HEK293 (cell line): Measurements from ENCODE around the gene PHACTR1.
A peak's percentile ranks its signal among the peaks of the same experiment; 100 is the strongest.

ENCODE experiments used
- CTCF ChIA-PET: fragments of 350-600 bp; formaldehyde crosslinking; extraction: SDS; loops from one replicate; lab custom pipeline; 2021; ENCODE audit warnings: antibody characterized with exemption; lab: Yijun Ruan, JAX
- POLR2A ChIA-PET: fragments of 300-600 bp; formaldehyde crosslinking; extraction: SDS; loops from one replicate; lab custom pipeline; 2020; ENCODE audit warnings: antibody characterized with exemption, inconsistent platforms; lab: Yijun Ruan, JAX
- H3K27ac ChIP-seq: fragments of 200-500 bp; sonication (Bioruptor generic); 2 replicates; pipeline ENCODE4 v1.5.1; 2014; ENCODE audit warnings: low read depth, low read length, control low read depth, inconsistent platforms; ENCODE audit errors: extremely low read depth
- H3K36me3 ChIP-seq, 2 experiments: fragments of 200-500 bp in 1 of 2; sonication (Bioruptor generic) in 1 of 2; 1 replicate in 1 of 2; 2 replicates in 1 of 2; pipeline ENCODE4 v1.5.1; 2014 to 2017; ENCODE audit warnings: inconsistent platforms in 2 of 2, low read length in 2 of 2; ENCODE audit not compliant: control insufficient read depth in 2 of 2, insufficient read depth in 1 of 2
- H3K4me1 ChIP-seq: fragments of 200-500 bp; sonication (Bioruptor generic); 2 replicates; pipeline ENCODE4 v1.5.1; 2014; ENCODE audit warnings: mild to moderate bottlenecking, low read length, inconsistent platforms; ENCODE audit not compliant: control insufficient read depth, insufficient read depth
- H3K4me3 ChIP-seq: 2 replicates; pipeline ENCODE4 v1.5.1; 2011; ENCODE audit warnings: low read depth, mild to moderate bottlenecking, control low read depth, low read length, moderate library complexity
- H3K9me3 ChIP-seq: fragments of 200-500 bp; sonication (Bioruptor generic); 2 replicates; pipeline ENCODE4 v1.5.1; 2014; ENCODE audit warnings: low read depth, low read length, inconsistent platforms; ENCODE audit not compliant: control insufficient read depth, insufficient read depth
- GFI1B ChIP-seq: fragments of 450-650 bp; formaldehyde crosslinking; IDR thresholded peaks from 2 replicates; pipeline ENCODE4 v1.5.1; 2016; ENCODE audit warnings: missing biosample characterization, missing genetic modification characterization
- GLI2 ChIP-seq: fragments of 450-650 bp; formaldehyde crosslinking; IDR thresholded peaks from 2 replicates; pipeline ENCODE4; 2017; ENCODE audit warnings: missing biosample characterization, missing genetic modification characterization, low read depth, borderline replicate concordance
- KLF10 ChIP-seq: fragments of 450-650 bp; IDR thresholded peaks from 2 replicates; pipeline ENCODE4 v1.5.1; 2018; ENCODE audit warnings: missing biosample characterization, mild to moderate bottlenecking, missing genetic modification characterization
- PATZ1 ChIP-seq: fragments of 450-650 bp; formaldehyde crosslinking; IDR thresholded peaks from 2 replicates; pipeline ENCODE4 v1.5.1; 2016; ENCODE audit warnings: missing biosample characterization, missing genetic modification characterization
- REPIN1 ChIP-seq: fragments of 450-650 bp; formaldehyde crosslinking; IDR thresholded peaks from 2 replicates; pipeline ENCODE4 v1.5.1; 2017; ENCODE audit warnings: missing biosample characterization, missing genetic modification characterization, low read depth
- ZBTB21 ChIP-seq: fragments of 450-650 bp; formaldehyde crosslinking; IDR thresholded peaks from 2 replicates; pipeline ENCODE4 v1.5.1; 2017; ENCODE audit warnings: missing biosample characterization, missing genetic modification characterization
- ZNF10 ChIP-seq: fragments of 450-650 bp; formaldehyde crosslinking; IDR thresholded peaks from 2 replicates; pipeline ENCODE4 v1.5.1; 2017; ENCODE audit warnings: missing biosample characterization, missing genetic modification characterization
- ZNF157 ChIP-seq: fragments of 450-650 bp; formaldehyde crosslinking; IDR thresholded peaks from 2 replicates; pipeline ENCODE4 v1.5.1; 2016; ENCODE audit warnings: missing biosample characterization, missing genetic modification characterization
- ZNF274 ChIP-seq, 2 experiments: fragments of 200-500 bp in 1 of 2; fragments of 450-650 bp in 1 of 2; sonication (Bioruptor generic) in 1 of 2; formaldehyde crosslinking in 1 of 2; IDR thresholded peaks; 2 replicates each; pipeline versions ENCODE4 v1.5.1 to v1.6.1; 2014 to 2016; ENCODE audit warnings: borderline replicate concordance in 1 of 2, inconsistent platforms in 1 of 2, low read length in 1 of 2, missing biosample characterization in 1 of 2, missing genetic modification characterization in 1 of 2
- ZNF37A ChIP-seq: fragments of 450-650 bp; IDR thresholded peaks from 2 replicates; pipeline ENCODE4 v1.5.1; 2018; ENCODE audit warnings: missing biosample characterization, missing genetic modification characterization
- ZNF449 ChIP-seq: fragments of 450-650 bp; formaldehyde crosslinking; IDR thresholded peaks from 2 replicates; pipeline ENCODE4 v1.5.1; 2017; ENCODE audit warnings: missing biosample characterization, mild to moderate bottlenecking, missing genetic modification characterization, moderate library complexity
- ZNF514 ChIP-seq: fragments of 450-650 bp; formaldehyde crosslinking; IDR thresholded peaks from 2 replicates; pipeline ENCODE4 v1.5.1; 2016; ENCODE audit warnings: missing biosample characterization, missing genetic modification characterization
- ZNF529 ChIP-seq: fragments of 450-650 bp; formaldehyde crosslinking; IDR thresholded peaks from 2 replicates; pipeline ENCODE4 v1.5.1; 2017; ENCODE audit warnings: missing genetic modification characterization, missing biosample characterization; ENCODE audit not compliant: insufficient replicate concordance
- ZNF585B ChIP-seq: fragments of 450-650 bp; formaldehyde crosslinking; IDR thresholded peaks from 2 replicates; pipeline ENCODE4 v1.5.1; 2016; ENCODE audit warnings: missing biosample characterization, missing genetic modification characterization
- ZNF664 ChIP-seq: fragments of 450-650 bp; formaldehyde crosslinking; IDR thresholded peaks from 2 replicates; pipeline ENCODE4 v1.5.1; 2016; ENCODE audit warnings: missing biosample characterization, missing genetic modification characterization
- ZNF692 ChIP-seq: fragments of 450-650 bp; formaldehyde crosslinking; IDR thresholded peaks from 2 replicates; pipeline ENCODE4 v1.5.1; 2016; ENCODE audit warnings: missing biosample characterization, missing genetic modification characterization
- ZNF701 ChIP-seq: fragments of 450-650 bp; formaldehyde crosslinking; IDR thresholded peaks from 2 replicates; pipeline ENCODE4 v1.5.1; 2016; ENCODE audit warnings: missing biosample characterization, missing genetic modification characterization
- ZSCAN23 ChIP-seq: fragments of 450-650 bp; formaldehyde crosslinking; IDR thresholded peaks from 2 replicates; pipeline ENCODE4 v1.5.1; 2016; ENCODE audit warnings: missing biosample characterization, missing genetic modification characterization

PHACTR1 gene

DNA sequence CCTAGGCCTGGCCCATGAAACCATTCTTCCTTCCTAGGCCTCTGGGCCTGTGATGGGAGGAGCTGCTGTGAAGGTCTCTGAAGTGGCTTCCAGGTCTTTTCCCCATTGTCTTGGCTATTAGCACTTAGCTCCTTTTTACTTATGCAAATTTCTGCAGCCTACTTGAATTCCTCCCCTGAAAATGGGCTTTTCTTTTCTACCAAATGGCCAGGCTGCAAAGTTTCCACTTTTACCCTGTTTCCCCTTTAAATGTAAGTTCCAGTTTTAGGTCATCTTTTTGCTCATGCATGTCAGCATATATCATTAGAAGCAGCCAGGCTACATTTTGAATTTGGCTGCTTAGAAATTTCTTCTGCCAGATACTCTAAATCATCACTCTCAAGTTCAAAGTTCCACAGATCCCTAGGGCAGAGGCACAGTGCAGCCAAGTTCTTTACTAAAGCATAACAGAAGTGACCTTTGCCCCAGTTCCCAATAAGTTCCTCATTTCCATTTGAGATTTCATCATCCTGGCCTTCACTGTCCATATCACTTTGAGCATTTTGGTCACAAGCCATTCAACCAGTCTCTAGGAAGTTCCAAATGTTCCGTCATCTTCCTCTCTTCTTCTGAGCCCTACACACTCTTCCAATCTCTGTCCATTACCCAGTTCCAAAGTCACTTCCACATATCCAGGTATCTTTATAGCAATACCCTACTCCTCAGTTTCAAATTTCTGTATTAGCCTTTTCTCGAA is 539.9 kb downstream of the PHACTR1 start:
- Histone ChIP-seq H3K36me3 (no peaks in the 10 kb centered on the region), H3K27ac (no peak overlapping the region), H3K9me3 (no peaks in the 10 kb centered on the region)
- CTCF ChIA-PET = no interaction called here
- TF ChIP-seq ZNF692 (tag by site-specific recombination) = 0 out of 2 replicates have a peak, but pooled peaks have one; percentile 34
- TF ChIP-seq PATZ1 (tag by site-specific recombination) = no peak
- no peak for TF ChIP-seq ZNF37A (tag by site-specific recombination)
- TF ChIP-seq ZNF449 (tag by site-specific recombination) = no peak
- TF ChIP-seq GFI1B (tag by site-specific recombination) = no peak
- no peak for TF ChIP-seq GLI2 (tag by site-specific recombination)
- no peak for TF ChIP-seq KLF10 (tag by site-specific recombination)
- no peak for TF ChIP-seq ZSCAN23 (tag by site-specific recombination)
- no peak for TF ChIP-seq ZNF274 (IDR thresholded peaks at IDR 0.05; ENCODE audit: low read length)
- TF ChIP-seq ZNF274 (tag by site-specific recombination; IDR thresholded peaks at IDR 0.05; ENCODE audit: borderline replicate concordance) = no peak
- no peak for TF ChIP-seq ZBTB21 (tag by site-specific recombination)
- no peak for TF ChIP-seq ZNF157 (tag by site-specific recombination)
- no peak for TF ChIP-seq ZNF529 (tag by site-specific recombination)
- peak; percentile 81 for TF ChIP-seq ZNF585B (tag by site-specific recombination)
- TF ChIP-seq ZNF664 (tag by site-specific recombination) = no peak
- no peak for TF ChIP-seq ZNF514 (tag by site-specific recombination)
- TF ChIP-seq, all 188 proteins: peak for 2
- H3K4me3 ChIP-seq = no peak overlapping the region
- POLR2A ChIA-PET = no interaction called here
- H3K4me1 ChIP-seq = no peaks in the 10 kb centered on the region

DNA sequence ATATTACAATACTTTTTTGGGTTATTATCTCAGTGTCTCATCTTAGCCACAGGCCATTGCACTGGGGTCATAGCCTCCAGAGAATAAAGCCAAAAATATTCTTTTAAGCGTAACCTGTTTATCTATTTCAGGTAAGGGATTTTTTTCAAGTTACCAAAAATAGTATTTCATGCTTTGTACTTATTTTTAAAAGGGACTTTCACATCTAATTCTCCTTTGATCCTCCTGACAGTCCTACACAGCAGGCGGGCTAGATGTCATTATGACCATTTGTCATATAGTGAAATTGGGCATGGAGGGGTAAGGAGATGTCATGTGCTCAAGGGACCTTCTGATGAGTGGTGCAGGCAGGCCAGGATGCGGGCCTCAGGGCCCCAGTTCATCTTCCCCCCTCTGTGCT is 542.8 kb downstream of the PHACTR1 start:
- Histone ChIP-seq H3K36me3 (no peaks in the 10 kb centered on the region), H3K9me3 (no peaks in the 10 kb centered on the region), H3K27ac (no peak overlapping the region), H3K4me1 (no peaks in the 10 kb centered on the region), H3K4me3 (no peak overlapping the region)
- TF ChIP-seq REPIN1 (tag by site-specific recombination) (no peak), ZNF37A (tag by site-specific recombination) (no peak), ZNF701 (tag by site-specific recombination) (no peak), ZNF10 (tag by site-specific recombination) (no peak)
- ChIA-PET POLR2A (no interaction called here), CTCF (interaction anchor here (0.7 kb wide), 2 partner anchors 66 to 348 kb away, joined by 3 read pairs; no protein-coding TSS in a partner anchor)
